Immature natural killer cell (primary cell): Measurements from ENCODE around the gene ESRRB. TPM values are rescaled to one million over a fixed set of nuclear protein-coding genes. Genes with fewer than 3 reads are reported as not detected.

ENCODE experiments used
- DNase-seq, 3 donors: peaks; one replicate each; pipeline ENCODE4 v3.0.0; 2022; ENCODE audit warnings: mixed read lengths in 1 of 3
- H3K27ac Mint-ChIP-seq, 6 donors: one replicate each; pipeline ENCODE4 v1.8.0; 2020; ENCODE audit warnings: mixed read lengths in 6 of 6, mild to moderate bottlenecking in 5 of 6, inconsistent platforms in 4 of 6, moderate library complexity in 3 of 6
- H3K27me3 Mint-ChIP-seq, 3 donors: one replicate each; pipeline ENCODE4 v1.8.0; 2020 to 2021; ENCODE audit warnings: low read depth in 3 of 3, mild to moderate bottlenecking in 3 of 3, mixed read lengths in 3 of 3, moderate library complexity in 3 of 3, inconsistent platforms in 1 of 3
- H3K36me3 Mint-ChIP-seq, 3 donors: one replicate each; pipeline ENCODE4 v1.8.0; 2020; ENCODE audit warnings: mixed read lengths in 3 of 3, inconsistent platforms in 2 of 3, mild to moderate bottlenecking in 2 of 3
- H3K4me1 Mint-ChIP-seq, 2 donors: one replicate each; pipeline ENCODE4 v1.8.0; 2020; ENCODE audit warnings: inconsistent platforms in 2 of 2, mild to moderate bottlenecking in 2 of 2, mixed read lengths in 2 of 2, moderate library complexity in 1 of 2
- H3K4me3 Mint-ChIP-seq, 5 donors: one replicate each; pipeline ENCODE4 v1.8.0; 2020; ENCODE audit warnings: mild to moderate bottlenecking in 5 of 5, mixed read lengths in 5 of 5, inconsistent platforms in 3 of 5, moderate library complexity in 3 of 5
- H3K9me3 Mint-ChIP-seq, 6 donors: one replicate each; pipeline ENCODE4 v1.8.0; 2020; ENCODE audit warnings: mild to moderate bottlenecking in 6 of 6, mixed read lengths in 6 of 6, inconsistent platforms in 4 of 6, moderate library complexity in 3 of 6
- polyA plus RNA-seq, 3 donors: library from polyadenylated mRNA; unstranded; fragments of 300-500 nt; fragmentation: Illumina TruSeq; gene quantifications; one replicate each; pipeline ENCODE4 v1.2.3, GENCODE V29; 2021

Gene ESRRB
- polyA plus RNA-seq, 3 donors from 2014 or later = not detected

DNA sequence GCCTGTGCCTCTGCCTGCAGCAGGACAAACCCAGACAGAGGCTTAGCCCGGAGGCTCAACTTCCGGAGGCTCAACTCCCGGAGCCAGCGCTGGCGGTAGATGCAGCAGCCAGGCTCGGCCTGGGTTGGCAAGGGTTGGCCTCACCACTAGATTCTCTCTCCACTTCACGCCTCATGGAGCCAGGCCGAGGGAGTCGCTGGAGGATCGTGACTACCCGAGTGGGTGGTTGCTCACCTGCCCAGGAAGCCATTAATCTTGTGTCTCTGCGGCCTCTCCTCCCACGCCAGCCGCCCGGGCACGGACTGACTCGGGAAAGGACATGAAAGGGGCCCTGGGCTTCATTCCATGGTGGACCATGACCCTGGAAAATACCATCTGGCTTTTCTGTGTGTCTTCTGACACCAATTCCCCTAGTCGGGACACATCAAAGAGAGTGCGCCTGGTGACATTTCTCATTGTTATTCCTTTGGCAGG is 20.8 kb downstream of the ESRRB start:
- H3K36me3 Mint-ChIP-seq = no peaks in the 10 kb centered on the region
- peaks cover 0 to 4% (median 0%) of the 10 kb centered on the region in 3 donors for H3K27me3 Mint-ChIP-seq
- DNase-seq = no peak
- H3K4me3 Mint-ChIP-seq = no peak overlapping the region
- no peaks in the 10 kb centered on the region for H3K4me1 Mint-ChIP-seq
- H3K9me3 Mint-ChIP-seq = no peaks in the 10 kb centered on the region
- H3K27ac Mint-ChIP-seq = no peak overlapping the region

DNA sequence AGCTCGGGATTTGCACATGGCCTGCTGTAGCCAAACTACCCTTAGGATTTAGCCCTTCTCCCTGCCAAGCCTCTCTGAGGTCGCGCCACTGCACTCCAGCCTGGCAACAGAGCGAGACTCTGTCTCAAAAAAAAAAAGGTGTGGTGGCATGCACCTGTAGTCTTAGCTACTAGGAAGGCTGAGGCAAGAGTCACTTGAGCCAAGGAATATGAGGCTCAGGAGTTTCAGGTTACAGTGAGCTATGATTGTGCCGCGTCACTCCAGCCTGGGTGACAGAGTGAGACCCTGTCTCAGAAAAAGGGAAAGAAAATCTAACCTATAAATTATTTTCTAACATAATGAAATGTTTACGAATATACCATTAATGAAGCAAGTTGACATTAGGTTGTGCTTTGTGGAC is 29.7 kb downstream of the ESRRB start:
- no peaks in the 10 kb centered on the region for H3K36me3 Mint-ChIP-seq
- no peak for DNase-seq
- no peak overlapping the region for H3K4me3 Mint-ChIP-seq
- H3K27me3 Mint-ChIP-seq = peaks cover 3 to 6% (median 5%) of the 10 kb centered on the region in 3 donors
- H3K9me3 Mint-ChIP-seq = no peaks in the 10 kb centered on the region
- H3K4me1 Mint-ChIP-seq = no peaks in the 10 kb centered on the region
- no peak overlapping the region for H3K27ac Mint-ChIP-seq

DNA sequence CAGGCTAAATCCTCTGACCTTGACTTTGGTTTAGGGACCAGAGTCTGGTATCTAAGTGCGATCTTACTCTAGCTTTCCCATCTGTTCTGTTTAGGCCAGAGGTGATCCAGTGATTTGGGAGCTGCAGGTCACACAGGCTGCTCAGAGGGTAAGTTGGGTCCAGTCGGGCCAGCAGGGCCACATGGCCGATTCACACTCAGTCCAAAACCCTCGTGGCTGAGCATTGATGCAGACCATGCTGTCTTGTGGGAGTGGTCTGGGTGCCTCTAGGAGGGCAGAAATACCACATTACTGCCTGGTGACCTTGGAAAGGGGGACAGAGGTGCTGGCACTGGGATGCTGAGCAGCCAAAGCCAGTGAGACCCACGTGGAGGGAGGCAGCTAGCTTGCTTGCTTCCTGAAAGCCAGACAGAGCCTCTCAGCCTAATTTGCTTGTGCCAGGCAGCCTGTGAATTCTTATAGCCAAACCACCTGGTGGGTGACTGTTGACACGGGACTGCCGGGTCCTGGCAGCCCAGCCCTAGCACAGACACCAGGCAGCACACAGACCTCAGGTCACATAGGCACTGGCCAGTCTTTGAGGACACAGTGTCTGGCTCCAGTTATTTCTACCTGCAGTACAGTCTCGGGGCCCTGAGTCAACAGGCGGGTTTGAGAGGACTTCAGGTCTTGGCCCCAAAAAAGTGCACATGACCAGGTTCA is 31.7 kb downstream of the ESRRB start:
- Mint-ChIP-seq H3K27me3 (peaks cover 6 to 9% (median 7%) of the 10 kb centered on the region in 3 donors), H3K4me3 (no peak overlapping the region), H3K27ac (no peak overlapping the region), H3K4me1 (no peaks in the 10 kb centered on the region), H3K36me3 (no peaks in the 10 kb centered on the region), H3K9me3 (no peaks in the 10 kb centered on the region)
- no peak for DNase-seq

GRCh38 chr14:76408877-76409276 is 32.9 kb downstream of the ESRRB start:
- no peaks in the 10 kb centered on the region for H3K4me1 Mint-ChIP-seq
- H3K4me3 Mint-ChIP-seq = no peak overlapping the region
- H3K27me3 Mint-ChIP-seq = peaks cover 6 to 14% (median 10%) of the 10 kb centered on the region in 3 donors

GRCh38 chr14:76412501-76412900 is 36.6 kb downstream of the ESRRB start:
- H3K4me3 Mint-ChIP-seq = no peak overlapping the region
- peaks cover 9 to 26% (median 10%) of the 10 kb centered on the region in 3 donors for H3K27me3 Mint-ChIP-seq
- no peaks in the 10 kb centered on the region for H3K9me3 Mint-ChIP-seq
- H3K4me1 Mint-ChIP-seq = peaks cover 4 to 7% of the 10 kb centered on the region in 2 donors
- no peaks in the 10 kb centered on the region for H3K36me3 Mint-ChIP-seq
- H3K27ac Mint-ChIP-seq = no peak overlapping the region
- no peak for DNase-seq

More at GRCh38 chr14:76408877-76409276, 32.9 kb downstream of the ESRRB start:
- Mint-ChIP-seq H3K36me3 (no peaks in the 10 kb centered on the region), H3K27ac (no peak overlapping the region), H3K9me3 (no peaks in the 10 kb centered on the region)
- no peak for DNase-seq

- H3K9me3 Mint-ChIP-seq = no peaks in the 10 kb centered on the region
- peaks cover 4 to 7% of the 10 kb centered on the region in 2 donors for H3K4me1 Mint-ChIP-seq
- H3K4me3 Mint-ChIP-seq = no peak overlapping the region
- peaks cover 9 to 26% (median 10%) of the 10 kb centered on the region in 3 donors for H3K27me3 Mint-ChIP-seq
- no peak for DNase-seq
- no peaks in the 10 kb centered on the region for H3K36me3 Mint-ChIP-seq
- H3K27ac Mint-ChIP-seq = no peak overlapping the region
Observed at GRCh38 chr14:76413106-76413961, 37.4 kb downstream of the ESRRB start.

DNA sequence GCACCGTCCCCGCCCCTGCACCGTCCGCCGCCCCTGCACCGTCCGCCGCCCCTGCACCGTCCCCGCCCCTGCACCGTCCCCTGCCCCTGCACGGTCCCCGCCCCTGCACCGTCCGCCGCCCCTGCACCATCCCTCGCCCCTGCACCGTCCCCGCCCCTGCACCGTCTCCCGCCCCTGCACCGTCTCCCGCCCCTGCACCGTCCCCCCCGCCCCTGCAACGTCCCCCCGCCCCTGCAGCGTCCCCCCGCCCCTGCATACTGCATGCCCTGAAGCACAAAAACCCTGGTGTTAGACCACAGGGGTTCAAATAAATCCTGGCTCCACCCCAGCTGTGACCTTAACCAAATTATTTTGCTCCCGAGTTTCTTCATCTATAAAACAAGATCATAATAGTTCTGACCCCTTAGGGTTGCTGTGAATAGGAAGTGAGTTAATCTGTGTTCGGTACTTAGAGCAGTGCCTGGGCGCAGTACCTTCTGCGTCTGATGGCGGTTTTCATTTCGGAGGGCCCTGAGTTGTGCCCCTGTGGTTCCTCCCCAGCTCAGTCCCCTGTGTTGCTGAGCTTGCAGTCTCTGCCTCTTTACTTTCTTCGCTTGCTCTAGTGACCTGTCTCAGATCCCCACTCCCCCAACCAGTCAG is 38.1 kb downstream of the ESRRB start:
- peaks cover 4 to 7% of the 10 kb centered on the region in 2 donors for H3K4me1 Mint-ChIP-seq
- H3K4me3 Mint-ChIP-seq = peak overlapping the region in 2 of 5 donors; percentile 19 to 67
- no peaks in the 10 kb centered on the region for H3K9me3 Mint-ChIP-seq
- no peaks in the 10 kb centered on the region for H3K36me3 Mint-ChIP-seq
- no peak for DNase-seq
- no peak overlapping the region for H3K27ac Mint-ChIP-seq
- peaks cover 9 to 26% (median 10%) of the 10 kb centered on the region in 3 donors for H3K27me3 Mint-ChIP-seq

DNA sequence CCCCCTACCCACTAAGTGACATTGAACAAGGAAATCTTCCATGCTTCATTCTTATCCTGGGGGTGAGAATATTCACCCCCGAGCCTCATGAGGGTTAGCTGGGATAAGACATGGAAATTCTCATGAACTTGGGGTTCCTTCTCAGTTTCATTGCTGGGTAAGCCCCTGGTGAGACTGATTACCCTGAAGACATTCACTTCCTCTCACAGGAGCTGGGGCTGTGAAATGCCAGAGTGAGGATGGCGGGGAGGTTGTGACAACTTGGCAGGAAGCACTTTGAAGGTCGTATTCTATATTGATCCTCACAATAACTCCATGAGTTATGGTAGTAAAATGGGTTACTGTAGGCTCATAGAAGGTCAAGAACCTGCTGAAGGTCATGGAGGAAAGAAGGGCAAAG is 43.5 kb downstream of the ESRRB start:
- Mint-ChIP-seq H3K4me1 (peaks cover under 1 to 3% of the 10 kb centered on the region in 2 donors), H3K36me3 (no peaks in the 10 kb centered on the region), H3K27me3 (peaks cover 0 to 17% (median 4%) of the 10 kb centered on the region in 3 donors), H3K4me3 (no peak overlapping the region), H3K27ac (no peak overlapping the region), H3K9me3 (no peaks in the 10 kb centered on the region)
- DNase-seq = no peak

GRCh38 chr14:76420827-76421226 is 44.9 kb downstream of the ESRRB start:
- Mint-ChIP-seq H3K4me3 (no peak overlapping the region), H3K9me3 (no peaks in the 10 kb centered on the region), H3K27me3 (peaks cover 3 to 9% (median 4%) of the 10 kb centered on the region in 3 donors), H3K27ac (no peak overlapping the region), H3K4me1 (no peaks in the 10 kb centered on the region), H3K36me3 (no peaks in the 10 kb centered on the region)
- no peak for DNase-seq

DNA sequence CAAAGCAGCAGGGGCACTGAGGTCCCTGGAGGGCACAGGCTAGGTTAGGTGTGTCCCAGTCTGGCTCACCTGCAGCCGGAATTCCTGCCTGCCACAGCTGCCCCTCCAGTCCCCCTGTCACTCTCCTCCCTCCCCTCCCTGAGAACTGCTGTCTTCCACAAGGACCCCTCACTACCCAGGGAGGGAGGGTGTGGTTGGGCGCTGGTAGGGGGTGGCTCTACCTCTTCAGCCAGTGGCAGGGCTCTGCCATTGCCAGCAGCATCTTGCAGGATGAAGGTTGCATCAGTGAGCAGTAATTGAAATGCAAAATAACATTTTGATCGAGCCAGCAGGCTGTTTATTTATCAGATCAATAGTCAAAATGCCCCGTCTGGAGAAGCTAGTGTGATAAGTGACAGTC is 45.7 kb downstream of the ESRRB start:
- H3K36me3 Mint-ChIP-seq = no peaks in the 10 kb centered on the region
- H3K4me1 Mint-ChIP-seq = no peaks in the 10 kb centered on the region
- H3K27me3 Mint-ChIP-seq = peaks cover 3 to 5% (median 3%) of the 10 kb centered on the region in 3 donors
- no peak overlapping the region for H3K4me3 Mint-ChIP-seq
- no peaks in the 10 kb centered on the region for H3K9me3 Mint-ChIP-seq
- H3K27ac Mint-ChIP-seq = no peak overlapping the region
- DNase-seq = no peak

DNA sequence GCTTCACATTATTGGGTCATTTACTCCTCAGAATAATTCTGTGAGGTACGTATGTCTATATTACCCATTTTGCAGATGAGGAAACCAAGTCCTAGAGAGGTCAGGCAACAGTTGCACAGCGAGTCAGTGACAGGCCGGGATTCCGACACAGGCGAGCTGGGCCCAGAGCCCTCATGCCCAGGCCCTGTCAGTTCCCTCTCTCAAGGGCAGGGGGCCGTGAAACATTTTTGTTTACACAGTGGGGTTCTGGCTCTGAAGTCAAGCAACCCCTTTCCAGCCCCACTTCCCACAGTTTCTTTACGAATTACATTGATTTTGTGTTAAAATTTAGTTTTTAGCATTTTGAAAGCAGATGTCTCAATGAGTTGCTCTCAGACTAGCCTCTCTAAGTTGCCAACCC is 46.7 kb downstream of the ESRRB start:
- no peaks in the 10 kb centered on the region for H3K36me3 Mint-ChIP-seq
- no peaks in the 10 kb centered on the region for H3K9me3 Mint-ChIP-seq

GRCh38 chr14:76423534-76423933 is 47.6 kb downstream of the ESRRB start:
- Mint-ChIP-seq H3K4me1 (no peaks in the 10 kb centered on the region), H3K9me3 (no peaks in the 10 kb centered on the region), H3K4me3 (no peak overlapping the region), H3K27ac (no peak overlapping the region), H3K27me3 (peaks cover 2 to 4% (median 3%) of the 10 kb centered on the region in 3 donors), H3K36me3 (no peaks in the 10 kb centered on the region)
- DNase-seq = no peak

More for the DNA sequence above, 46.7 kb downstream of the ESRRB start:
- no peak for DNase-seq
- Mint-ChIP-seq H3K27me3 (peaks cover 2 to 3% (median 2%) of the 10 kb centered on the region in 3 donors), H3K4me1 (no peaks in the 10 kb centered on the region), H3K4me3 (no peak overlapping the region), H3K27ac (no peak overlapping the region)

- H3K9me3 Mint-ChIP-seq = no peaks in the 10 kb centered on the region
- no peaks in the 10 kb centered on the region for H3K4me1 Mint-ChIP-seq
Observed at GRCh38 chr14:76424359-76424758, 48.4 kb downstream of the ESRRB start.

More at GRCh38 chr14:76424359-76424758, 48.4 kb downstream of the ESRRB start:
- Mint-ChIP-seq H3K4me3 (no peak overlapping the region), H3K27ac (no peak overlapping the region), H3K36me3 (no peaks in the 10 kb centered on the region), H3K27me3 (peaks cover 2 to 4% (median 3%) of the 10 kb centered on the region in 3 donors)
- no peak for DNase-seq
